NCI-H1092 treated with DMSO at 0.1 percent for 48 hours (cell line): Measurements from ENCODE around the gene HERC3.
A peak's percentile ranks its signal among the peaks of the same experiment; 100 is the strongest.

ENCODE experiments used
- DNase-seq: peaks from one replicate; lab custom pipeline; 2025; lab: John Stamatoyannopoulos, UW

The HERC3 gene

DNA sequence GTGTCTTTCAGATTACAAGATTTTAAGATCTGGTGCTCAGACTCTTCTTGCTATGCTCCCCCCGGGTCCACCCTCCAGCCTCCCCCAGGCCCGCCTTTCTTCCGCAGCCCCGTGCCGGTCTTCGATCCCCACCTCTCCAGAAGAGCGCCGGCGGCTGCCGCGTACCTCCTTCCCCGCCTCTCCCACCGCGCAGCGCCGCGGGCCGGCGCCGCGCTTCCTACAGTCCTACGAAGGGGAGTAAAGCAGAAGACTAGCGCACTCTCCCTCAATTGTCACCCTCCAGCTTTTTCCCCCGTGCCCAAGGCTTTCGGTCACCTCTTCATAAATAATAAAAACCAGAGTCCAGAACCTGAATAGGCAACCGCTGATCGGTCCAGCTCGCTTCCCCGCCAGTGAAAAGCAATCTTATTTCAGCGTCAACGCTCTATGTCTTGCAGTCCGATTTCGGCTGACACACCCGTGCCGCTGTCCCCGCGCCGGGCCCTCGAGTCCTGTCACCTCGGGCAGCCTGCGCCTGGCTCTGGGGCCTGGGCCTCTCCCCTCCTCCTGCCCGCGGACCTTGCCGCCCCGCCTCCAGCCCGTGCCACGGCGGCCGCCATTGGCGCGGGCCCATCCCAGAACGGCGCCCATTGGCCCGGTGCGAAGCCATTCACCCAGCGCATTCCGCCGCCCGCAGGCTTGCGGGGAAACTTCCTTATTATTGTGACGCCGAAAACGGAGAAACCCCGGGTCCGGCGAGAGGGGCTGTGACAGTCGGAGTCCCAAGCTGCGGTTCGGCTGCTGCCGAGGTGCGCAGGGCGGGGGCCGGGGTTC lies at the start of gene HERC3:
HERC3 (plus strand) TSS at position 694 of the 813 bp plus-strand sequence. CDS start 13,344 bp downstream, outside the sequence.
- peak; percentile 87 for DNase-seq

DNA sequence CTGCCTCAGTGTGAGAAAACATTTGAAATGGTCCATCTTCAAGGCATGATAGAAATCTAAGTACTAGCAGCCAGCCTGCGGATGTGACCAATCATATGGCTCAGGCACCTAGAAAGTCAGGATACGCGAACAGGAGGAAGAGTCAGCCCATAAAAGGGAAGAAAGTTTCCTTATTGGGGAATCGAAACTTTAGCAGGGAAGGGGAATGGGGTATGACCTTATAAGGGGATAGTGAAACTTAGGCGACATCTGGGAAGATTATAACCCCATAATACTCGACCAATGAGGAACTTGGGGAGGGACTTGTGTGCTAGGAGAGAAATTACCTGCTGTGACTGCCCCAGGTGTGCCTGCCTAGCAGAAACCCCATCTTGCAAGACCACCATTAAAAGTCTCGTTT lies 42.5 kb upstream of the HERC3 start:
- DNase-seq: no peak

DNA sequence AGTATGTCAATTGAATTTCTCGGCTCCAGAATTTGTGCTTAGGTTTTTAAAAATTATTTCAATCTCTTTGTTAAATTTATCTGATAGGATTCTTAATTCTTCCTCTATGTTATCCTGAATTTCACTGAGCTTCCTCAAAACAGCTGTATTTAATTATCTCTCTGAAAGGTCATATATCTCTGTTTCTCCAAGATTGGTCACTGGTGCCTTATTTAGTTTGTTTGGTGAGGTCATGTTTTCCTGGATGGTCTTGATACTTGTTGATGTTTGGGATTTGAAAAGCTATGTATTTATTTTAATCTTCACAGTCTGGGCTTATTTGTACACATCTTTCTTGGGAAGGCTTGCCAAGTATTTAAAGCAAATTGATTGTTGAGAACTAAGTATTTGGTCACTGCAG lies 24.7 kb upstream of the HERC3 start:
- DNase-seq: no peak

DNA sequence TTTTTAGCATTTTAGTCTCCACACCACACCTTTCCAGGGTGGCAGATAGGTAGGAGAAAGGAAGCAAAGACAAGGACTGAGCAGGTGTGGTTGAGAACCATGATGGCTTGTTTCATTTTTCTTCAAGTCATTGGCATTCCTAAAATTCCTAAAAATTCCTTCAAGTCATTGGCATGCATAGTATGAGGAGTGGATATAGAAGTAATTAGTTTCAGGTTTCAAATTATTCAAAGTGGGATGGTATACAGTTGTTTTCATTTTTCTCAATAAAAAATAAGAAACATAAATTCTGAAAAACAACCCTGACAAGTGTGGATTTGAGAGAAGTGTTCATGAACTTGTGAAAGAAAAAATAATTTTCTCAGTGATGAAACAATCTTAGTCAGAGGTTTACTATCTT lies 22.3 kb upstream of the HERC3 start:
- no peak for DNase-seq

DNA sequence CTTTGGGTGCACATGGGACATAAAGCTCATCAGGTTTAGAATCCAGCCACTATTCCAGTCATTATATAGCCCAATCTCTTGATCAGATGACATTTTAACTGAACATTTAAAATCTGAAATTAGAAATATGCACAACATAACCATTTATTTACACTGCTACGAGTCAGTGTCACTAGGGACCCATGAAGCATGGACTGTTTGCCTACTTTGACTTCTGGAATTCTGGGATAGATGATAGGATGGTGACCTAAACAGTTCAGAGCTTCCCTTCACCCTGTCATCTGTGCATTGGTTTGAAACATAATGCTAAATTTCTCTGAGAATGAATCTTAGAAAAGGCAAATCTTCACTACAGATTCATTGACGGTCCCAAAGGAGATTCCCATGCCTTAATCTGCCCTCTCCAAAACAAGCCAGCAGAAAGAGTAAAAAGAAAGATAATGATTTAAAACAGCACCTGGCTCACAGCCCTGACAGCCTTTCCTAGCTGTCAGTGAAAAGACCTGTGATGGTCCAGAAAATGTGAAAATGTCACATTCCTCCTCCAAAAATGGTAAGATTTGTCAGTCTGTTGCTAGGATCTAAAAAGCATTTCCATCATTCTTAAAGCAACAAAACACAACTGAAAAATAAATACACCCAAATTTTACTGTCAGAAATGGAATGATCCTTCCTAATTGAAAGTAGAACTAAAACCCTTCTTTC lies 18.9 kb upstream of the HERC3 start:
- no peak for DNase-seq

DNA sequence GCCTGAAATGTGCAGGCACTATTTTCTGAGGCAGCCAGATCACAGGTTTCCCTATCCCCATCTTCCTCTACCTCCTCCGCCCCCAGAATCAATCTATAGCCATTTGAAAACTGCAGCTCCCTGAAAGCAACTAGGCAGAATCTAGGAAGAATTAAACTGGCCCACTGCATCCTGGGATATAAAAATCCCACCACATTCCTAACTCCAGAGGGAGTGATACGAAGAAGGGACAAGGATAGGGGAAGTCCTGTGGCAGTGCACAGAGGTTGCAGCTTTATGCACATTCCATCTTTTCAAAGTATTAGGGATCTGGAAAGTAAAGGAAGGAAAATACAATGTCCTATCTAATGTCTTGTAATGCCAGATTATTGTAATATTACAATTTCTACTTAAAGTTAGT lies 18.3 kb upstream of the HERC3 start:
- DNase-seq: no peak

DNA sequence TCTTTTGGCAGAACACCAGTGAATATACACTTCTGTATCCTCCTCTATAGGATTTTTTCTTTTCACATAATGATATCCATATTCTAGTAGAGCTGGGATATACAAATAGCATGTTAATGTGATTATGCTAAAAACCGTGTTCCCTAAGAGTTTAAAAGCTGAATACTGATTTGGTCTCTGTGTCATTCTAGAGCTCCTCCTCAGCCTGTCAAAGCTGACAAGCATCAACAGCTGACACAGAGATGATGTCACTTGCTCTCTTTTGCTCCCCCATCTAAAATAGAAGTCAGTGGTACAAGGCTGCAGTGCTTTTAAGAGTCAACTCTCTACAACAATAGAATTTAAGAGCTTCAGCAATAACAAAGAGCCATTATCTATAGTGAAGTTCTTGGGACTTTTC lies 17.1 kb upstream of the HERC3 start:
- no peak for DNase-seq

DNA sequence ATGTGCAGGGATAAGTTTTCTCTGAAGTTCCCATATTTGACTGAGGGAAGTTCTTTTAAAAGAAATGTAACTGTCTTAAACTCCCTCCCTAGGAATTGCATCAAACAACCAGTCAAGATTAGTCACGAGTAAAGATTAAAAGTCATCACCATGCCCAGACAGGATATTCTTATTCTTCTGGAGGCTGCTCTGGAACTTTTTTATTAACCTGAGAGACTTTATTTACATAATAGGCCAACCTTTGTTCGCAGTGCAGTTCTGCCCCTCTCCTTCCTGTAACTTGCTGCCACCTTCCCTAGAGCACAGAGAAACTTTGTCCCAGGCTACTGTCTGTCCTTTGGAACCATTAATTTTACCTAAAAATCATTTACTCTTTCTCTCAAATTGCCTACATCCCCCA lies 9.8 kb upstream of the HERC3 start:
- no peak for DNase-seq

DNA sequence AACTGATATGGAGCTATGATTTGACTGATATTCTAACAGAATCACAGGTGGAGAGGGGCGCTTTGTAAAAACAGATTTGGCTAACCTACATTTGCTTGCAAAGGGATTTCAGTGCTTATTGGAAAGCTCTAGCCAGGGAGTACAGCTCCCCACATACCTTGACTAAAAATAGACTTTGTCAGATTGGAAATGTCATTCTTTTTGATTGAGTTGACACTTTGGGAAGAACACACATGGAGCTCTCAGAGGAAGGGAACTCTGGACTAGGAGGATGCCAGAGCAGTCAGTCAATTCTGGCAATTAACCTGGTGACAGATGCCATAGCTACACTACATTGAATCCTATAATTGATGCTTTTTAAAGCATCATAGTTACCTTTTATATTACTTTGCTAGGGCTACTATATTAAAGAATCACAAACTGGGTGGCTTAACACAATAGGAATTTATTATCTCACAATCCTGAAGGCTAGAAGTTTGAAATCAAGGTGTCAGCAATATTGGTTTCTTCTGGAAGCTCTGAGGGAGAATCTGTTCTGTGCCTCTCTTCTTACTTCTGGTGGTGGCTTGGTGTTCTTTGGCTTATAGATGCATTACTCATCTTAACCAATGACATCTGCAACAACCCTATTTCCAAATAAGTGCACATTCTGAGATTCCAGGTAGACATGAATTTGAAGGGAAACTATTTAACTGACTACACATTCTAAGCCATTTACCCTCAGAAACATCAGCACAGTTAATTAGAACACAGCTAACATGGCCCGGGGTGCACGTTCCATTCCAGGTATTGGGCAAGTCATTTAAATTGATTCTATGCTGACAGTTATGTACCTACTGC lies 8.4 kb upstream of the HERC3 start:
- no peak for DNase-seq

DNA sequence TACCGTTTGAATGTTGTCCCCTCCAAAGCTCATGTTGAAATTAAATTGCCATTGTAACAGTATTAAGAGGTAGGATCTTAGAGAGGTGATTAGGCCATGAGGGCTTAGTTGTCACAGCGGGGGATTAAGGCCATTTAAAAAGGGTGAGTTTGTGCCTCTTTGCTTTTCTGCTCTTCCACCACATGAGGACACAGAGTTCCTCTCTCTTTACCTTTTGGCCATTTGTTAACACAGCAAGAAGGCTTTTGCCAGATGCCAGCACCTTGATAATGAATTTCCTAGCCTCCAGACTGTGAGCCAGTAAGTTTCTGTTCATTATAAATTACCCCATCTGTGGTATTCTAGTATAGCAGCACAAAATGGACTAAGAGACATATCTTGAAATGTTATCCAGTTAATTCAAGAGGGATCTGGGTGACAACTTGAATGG lies 7.8 kb upstream of the HERC3 start:
- no peak for DNase-seq

DNA sequence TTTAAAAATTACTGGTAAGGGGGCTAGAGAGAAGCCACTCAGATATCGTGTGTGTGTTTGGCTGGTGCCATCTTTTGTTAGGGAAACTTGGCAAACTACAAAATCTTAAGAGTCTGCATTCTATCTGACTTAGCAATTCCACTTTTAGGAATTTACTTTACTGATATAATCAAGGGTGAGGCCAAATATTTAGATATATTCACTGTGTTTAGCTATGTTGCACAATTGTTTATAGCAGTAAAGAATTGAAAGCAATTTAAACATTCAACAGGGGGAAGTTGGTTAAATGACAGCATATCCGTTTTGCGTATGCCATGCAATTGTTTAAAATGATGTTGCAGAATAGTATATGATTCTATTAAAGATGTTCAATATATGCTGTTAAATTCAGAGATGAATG lies 6.4 kb upstream of the HERC3 start:
- no peak for DNase-seq

DNA sequence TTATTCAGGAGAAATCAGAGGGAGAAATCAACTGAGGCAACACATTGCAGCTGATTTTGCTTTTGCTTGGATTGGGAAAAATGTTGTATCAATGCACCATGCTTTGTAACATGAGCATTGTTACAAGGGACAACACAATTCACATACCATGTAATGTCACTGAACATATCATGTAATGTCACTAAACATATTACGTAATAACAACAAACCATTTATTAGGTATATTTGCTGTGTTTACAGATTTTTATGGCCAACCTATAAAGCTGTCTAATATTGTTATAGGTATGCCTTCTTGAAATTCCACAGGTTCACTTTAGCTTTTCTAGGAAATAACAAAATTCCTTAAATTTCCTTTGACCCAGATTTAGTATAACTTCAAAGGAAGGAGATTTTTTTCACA lies 5.0 kb upstream of the HERC3 start:
- DNase-seq: no peak

DNA sequence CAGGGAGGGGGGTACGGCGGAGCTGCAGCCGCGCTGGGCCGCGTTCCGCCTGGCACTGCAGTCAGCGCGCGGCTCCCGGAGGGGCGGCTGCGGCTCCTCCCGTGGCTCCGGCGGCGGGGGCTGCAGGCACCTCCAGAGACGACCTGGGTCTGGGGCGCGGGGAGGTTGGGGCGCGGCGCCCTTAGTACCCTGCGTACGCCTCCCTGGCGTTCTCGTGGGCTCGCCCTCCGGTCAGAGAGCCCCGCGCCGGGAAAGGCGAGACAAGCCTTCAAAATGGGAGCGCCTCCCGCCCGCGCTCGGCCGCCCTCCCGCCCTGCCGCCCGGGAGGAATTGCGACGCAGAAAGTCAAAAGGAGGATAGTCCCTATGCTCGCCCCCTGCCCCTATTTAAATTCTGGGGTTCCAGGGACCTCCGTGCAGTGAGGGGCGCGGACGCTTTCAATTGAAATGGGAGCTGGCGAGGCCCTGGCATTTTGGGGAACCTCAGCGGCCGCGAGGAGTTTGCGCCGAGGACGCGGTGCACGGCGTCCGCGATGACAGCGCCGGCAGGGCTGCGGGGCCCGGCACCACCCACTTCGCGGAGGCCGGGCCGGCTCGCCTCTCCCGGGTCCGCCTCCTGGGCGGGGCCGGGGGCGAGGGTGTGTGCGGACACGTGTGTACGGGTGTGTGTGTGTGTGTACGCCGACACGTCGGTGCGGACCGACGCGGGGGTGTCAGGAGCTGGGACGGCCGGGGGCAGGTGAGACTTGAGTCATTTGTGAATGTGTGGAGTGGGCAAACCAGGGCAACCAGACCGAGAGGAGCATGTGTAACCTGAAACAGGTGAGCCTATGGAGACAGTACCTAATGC lies 544 bp downstream of the HERC3 start:
- DNase-seq: peak; percentile 51

DNA sequence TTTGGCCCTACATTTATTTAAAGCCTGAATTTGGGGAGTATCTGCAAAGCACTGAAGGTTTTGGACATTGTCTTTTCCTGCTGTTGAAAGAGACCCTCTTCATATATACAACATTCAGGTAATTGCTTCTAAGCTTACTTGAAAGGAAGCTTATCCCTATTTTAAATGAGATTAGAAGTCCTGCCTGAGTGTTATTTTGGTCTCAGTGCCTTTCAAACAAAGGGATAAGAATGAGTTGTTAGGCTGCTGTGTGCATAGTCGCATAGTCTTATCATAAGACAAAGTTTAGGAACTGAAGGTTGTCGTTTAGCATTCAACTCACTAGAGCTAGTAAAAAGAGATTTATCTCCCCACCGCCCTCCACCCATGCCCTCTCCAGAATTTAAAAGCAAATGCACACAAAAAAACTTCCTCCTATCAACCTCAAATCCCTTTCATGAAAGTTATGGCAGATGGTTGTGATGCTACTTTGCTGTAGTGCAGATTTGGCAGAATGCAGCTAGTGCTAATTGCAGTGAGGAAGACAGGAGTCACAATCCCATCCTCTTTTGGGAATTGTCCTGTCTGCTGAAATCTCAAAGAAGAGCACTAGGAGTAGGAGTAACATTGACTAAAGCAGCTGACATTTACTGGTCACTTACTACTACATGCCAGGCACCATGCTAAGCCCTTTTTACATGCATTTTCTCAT lies 5.8 kb downstream of the HERC3 start:
- DNase-seq: no peak

DNA sequence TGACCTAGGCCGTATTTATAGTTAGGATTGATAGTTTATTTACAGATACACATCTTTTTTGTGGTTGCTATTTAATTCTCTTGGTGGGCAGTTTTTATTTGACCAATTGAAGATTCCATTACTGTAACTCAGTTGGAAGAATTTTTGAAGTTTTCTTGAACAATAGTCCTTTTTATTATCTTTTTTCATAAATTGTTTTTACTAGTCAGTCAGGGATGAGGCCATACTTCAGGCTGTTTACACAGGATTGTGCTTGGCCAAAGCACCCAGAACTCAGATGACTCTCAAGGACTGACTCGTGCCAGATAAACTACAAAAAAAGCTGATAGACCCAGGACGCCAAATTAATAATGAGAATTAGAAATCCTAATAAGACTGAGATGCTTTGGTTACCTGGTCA lies 7.0 kb downstream of the HERC3 start:
- no peak for DNase-seq

DNA sequence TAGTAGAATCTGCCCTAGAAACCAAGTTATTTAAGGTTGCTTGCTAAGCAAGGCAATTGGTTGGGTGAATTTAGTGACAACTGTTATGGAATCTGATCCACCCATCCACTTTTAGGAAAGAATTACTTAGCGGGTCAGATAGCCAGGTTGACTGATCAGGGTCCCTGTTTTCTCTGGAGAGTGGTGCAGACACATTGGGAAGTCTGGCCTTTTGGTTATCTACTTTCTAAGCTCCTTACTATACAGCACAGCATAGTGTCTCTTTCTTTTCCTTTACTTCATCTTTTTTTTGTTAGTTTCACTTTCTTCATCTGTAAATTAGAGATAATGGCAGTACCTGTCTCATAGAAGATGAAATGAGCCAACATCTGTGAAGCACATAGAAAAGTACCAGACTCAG lies 7.4 kb downstream of the HERC3 start:
- DNase-seq: no peak

DNA sequence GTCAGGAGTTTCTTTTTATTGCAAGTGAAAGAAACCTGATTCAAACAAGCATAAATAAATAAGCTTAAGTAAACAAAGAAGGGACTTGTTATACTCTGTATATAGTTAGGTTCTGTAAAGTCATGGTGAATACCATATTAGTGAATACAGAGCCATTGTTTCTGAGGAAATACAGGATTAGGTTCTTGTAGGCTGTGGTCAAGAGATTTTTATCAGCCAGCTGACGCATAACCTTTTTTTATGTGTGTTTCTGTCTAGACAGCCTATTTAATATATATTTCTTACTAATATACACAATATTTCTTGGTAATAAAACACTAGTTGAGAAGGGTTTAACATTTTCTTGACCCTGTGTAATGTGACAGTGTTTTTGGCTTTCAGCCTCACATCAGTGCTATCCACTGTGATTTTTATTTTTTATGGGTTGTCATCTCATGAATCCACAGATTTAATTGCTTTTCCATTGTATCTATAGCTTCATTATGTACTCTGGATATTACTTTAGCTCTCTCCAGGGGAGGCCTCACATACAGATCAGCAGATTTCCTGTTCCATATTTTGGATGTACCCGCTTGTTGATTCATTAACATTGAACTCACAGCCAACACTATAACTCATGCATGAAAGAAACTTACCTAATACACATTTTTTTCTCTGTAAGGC lies 8.0 kb downstream of the HERC3 start:
- no peak for DNase-seq

DNA sequence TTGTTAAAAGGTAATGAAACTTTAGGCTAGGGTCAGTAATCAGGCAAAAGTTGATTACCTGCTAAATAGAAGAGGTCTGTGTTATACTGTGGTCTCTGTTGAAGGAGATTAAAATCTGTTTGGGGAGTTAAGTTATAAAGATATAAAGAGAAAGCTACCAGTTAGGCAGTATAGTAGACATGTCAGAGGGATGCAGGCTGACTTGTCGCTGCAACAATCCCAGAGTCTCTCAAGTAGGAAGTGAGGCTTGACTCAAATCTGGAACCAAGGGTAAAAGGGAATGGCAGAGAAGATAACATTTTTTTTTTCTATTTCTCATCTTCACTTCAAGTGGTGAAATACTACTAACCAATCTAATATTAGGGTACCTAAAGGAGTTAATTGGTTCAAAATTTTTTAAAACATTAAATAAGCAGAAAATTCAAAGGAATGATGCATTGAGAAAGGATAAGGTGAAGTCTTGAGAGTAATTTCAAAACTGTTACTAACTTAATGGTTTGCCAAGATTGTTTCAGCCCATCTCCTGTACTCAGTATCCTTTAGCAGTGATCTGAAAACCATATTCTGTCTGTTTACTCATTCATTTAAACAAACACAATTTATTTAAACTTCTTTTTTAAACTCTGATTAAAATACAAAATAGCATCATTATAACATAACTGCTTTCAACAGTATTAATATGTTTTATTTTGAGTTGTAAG lies 12.8 kb downstream of the HERC3 start:
- DNase-seq: no peak

DNA sequence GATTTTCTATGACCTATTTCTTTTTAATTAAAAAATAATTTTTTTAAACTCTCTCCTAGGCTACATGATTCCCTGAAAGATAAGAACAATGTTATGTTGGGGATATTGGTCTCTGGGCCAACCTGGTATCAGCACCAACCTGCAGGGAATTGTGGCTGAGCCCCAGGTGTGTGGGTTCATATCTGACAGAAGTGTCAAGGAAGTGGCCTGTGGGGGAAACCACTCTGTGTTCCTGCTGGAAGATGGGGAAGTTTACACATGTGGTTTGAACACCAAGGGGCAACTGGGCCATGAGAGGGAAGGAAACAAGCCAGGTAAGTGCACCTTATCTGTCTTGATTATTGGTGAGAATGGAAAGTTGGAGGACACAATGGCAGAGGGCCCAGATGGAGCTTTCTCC lies 13.5 kb downstream of the HERC3 start:
- no peak for DNase-seq

DNA sequence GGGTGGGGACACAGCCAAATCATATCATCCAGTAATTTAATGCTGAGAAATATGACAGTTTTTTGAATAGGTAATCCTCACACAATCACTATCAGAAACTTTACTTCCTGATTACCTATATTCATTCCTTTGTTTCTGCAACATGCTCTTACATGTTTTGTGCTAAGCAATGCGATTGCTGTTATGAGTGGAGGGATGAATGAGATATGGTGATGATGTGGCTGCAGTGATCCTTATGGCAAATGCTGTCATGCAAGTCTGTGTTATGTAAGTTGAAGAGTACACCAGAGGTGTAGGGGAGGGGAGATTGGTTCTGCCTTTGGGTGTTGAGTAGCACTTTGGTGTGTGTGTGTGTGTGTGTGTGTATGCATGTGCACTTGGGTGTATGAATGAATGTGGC lies 14.6 kb downstream of the HERC3 start:
- no peak for DNase-seq
